GM21825 (cell line): ENCODE results near the gene SRPK2.
"Not testable (repeated sequence)": the region's sequence is repeated elsewhere in the genome, so short reads cannot be mapped to it uniquely, and the experiment has no call there.

ENCODE experiments used
- ATAC-seq: cut with Tn5 transposase; IDR thresholded peaks from one replicate; pipeline ENCODE4 v1.9.1; 2021; ENCODE audit warnings: mild to moderate bottlenecking, moderate library complexity; ENCODE audit not compliant: unreplicated experiment

SRPK2 gene

GRCh38 chr7:105345003-105345402, 43.7 kb downstream of the SRPK2 start:
- ATAC-seq, result no peak

DNA sequence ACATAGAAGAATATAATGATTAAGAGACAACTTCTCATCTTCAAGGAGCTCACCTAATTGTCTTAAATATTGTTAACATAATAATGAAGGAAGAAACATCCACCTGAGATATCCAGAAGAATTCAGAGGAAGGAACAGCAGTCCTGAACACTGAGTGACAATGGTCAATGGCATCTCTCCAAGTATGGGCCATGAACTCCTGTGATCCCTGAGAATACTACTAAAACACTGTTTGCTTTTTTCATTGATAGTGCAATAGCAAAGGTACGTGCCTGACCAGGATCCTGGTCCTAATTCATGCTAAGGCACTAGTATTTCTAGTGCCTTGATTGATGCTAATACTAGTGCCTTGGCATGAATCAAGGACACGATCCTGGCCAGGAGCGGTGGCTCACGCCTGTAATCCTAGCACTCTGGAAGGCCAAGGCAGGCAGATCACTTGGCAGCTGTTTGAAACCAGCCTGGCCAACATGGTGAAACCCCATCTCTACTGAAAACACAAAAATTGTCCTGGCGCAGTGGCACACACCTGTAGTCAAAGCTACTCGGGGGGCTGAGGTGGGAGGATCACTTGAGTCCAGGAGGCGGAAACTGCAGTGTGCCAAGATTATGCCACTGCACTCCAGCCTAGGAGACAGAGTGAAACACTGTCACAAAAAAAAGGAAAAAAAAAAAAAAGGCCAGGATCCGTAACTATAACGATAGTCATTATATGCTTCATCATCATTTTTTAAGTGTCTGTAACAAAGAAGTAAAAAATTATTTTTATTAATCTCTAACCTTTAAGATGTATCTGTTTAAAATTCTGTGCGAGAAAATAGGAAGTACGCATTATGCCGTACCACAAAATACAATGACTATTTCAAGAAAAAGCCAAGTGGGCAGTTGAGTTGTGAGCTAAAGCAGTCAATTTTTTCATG, 49.1 kb downstream of the SRPK2 start:
- ATAC-seq, result no peak

DNA sequence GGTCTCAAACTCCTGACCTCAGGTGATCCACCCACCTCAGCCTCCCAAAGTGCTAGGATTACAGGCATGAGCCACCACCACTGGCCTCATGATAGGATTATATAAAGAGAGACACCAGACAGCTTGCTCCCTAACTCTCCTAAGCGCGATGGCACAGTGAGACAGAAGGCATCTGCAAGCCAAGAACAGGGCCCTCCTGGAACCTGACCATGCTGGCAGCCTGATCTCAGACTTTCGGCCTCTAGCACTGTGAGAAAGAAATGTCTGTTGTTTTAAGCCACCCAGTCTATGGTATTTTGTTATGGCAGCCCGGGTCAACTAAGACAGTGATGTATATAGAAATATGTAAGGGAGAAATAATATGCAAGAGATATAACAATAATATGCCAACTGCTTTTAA, 51.2 kb downstream of the SRPK2 start:
- no peak for ATAC-seq

- no peak for ATAC-seq
Observed at GRCh38 chr7:105336009-105336408, 52.7 kb downstream of the SRPK2 start.

DNA sequence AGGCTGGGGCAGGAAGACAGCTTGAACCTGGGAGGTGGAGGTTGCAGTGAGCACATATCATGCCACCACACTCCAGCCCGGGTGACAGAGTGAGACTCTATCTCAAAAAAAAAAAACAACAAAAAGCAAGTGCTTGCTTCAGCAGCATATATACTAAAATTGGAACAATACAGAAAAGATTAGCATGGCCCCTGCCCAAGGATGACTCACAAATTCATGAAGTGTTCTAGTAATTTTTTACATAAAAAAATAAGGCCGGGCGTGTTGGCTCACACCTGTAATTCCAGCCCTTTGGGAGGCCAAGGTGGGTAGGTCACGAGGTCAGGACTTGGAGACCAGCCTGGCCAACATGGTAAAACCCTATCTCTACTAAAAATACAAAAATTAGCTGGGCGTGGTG, 56.1 kb downstream of the SRPK2 start:
- not testable (repeated sequence) for ATAC-seq

DNA sequence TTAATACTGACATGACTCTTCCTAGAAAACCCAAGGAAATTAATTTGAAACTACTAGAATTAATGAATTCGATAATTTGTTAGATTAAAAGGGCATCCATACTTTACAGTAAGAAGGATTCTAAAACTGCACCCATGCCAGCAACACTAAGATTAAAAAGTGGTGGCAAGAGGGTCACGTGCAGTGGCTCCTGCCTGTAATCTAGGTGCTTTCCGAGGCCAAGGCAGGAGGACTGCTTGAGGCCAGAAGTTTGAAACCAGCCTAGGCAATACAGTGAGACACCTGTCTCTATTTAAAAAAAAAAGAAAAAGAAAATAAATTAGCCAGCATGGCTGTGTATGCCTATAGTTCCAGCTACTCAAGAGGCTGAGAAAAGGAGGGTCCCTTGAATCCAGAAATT, 58.2 kb downstream of the SRPK2 start:
- ATAC-seq, result no peak

- ATAC-seq, result no peak
Observed at GRCh38 chr7:105327201-105327600, 61.5 kb downstream of the SRPK2 start.

- ATAC-seq, result peak; percentile 68
Observed at GRCh38 chr7:105325216-105325904, 63.4 kb downstream of the SRPK2 start.

- not testable (repeated sequence) for ATAC-seq
Observed at GRCh38 chr7:105324606-105325005, 64.1 kb downstream of the SRPK2 start.

DNA sequence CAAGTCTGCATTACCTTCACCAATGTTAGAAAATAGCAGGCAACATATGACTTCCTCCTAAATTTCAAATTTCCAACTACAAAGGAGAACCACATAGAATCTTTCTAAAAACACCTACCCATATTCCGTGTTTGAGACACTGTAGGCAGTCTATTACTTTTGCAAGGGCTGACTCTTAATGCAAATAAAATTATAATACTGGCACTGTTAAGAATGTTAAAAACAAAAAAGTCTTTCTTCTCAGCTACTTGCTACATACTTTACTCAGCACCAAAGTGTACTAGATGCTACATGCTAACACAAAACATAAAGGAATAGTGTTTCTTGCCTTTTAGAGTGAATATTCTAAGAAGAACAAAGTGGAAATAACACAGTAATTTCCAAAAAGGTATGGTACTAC, 65.4 kb downstream of the SRPK2 start:
- no peak for ATAC-seq

DNA sequence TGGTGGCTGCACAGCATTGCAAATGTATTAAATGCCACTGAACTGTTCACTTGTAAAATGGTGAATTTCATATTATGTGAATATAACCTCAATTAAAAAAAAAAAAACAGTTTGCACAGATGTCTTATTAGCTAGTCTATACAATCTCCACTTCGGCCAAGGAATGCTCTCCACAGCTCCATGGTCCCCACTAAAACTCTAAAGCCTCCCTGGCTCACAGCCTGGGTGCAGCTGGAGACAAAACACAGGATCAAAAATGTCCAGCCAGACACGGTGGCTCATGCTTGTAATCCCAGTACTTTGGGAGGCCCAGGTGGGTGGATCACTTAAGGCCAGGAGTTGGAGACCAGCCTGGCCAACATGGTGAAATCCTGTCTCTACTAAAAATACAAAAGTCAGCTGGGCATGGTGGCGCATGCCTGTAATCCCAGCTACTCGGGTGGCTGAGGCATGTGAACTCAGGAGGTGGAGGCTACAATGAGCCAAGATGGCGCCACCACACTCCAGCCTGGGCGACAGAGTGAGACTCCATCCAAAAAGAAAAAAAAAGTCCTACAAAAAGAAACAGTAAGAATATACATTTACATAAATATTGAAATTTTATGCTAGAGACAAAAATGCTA, 66.0 kb downstream of the SRPK2 start:
- ATAC-seq, result no peak

GRCh38 chr7:105321754-105322455, 66.8 kb downstream of the SRPK2 start:
- no peak for ATAC-seq

DNA sequence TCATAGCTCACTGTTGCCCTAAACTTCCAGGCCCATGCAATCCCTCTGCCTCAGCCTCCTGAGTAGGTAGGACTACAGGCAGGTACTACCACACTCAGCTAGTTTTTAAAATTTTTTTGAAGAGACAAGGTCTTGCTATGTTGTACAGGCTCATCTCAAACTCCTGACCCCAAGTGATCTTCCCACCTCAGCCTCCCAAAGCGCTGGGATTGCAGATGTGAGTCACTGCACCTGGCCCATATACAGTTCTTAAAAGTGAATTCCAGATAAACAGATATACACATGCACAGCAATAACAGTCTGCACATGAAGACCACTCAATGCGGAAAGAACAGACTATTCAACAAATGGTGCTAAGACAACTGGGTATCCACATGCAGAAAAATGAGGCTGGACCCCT, 67.8 kb downstream of the SRPK2 start:
- ATAC-seq, result no peak

- no peak for ATAC-seq
Observed at GRCh38 chr7:105319578-105319977, 69.1 kb downstream of the SRPK2 start.

DNA sequence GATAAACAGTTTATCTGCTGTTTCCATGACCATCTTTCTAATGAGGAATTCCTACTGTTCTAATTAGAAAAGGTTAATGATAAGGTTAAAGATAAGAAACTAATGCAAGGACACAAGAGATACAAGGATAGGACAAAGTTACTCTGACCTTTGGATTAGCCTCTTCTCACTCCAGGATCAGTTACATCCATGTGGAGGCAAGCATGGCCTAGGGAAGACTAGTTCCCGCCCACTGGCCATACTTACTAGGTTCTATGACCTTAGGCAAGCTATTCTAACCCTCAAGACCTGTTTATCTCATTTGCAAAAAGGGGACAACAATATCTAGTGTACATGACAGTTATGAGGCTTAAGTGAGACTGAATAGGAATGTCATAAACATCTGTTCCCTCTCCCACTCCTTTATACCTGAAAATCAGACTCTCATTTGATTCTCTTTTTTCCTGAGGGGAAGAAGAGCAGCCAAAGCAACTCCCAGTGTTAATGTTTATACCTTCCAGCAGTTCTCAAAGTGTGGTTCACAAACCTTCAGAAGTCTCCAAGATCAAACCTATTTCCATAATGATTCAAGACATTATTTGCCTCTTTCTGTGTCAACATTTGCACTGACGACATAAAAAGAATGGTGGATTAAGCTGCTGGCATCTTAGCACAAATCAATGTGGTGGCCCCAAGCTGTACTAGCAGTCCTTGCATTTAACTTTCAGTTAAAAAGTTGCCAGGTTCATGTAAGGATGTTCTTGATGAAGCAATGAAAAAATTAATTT, 72.0 kb downstream of the SRPK2 start:
- ATAC-seq, result no peak

GRCh38 chr7:105315357-105315756, 73.4 kb downstream of the SRPK2 start:
- no peak for ATAC-seq

- ATAC-seq, result no peak
Observed at GRCh38 chr7:105309235-105310169, 79.2 kb downstream of the SRPK2 start.

DNA sequence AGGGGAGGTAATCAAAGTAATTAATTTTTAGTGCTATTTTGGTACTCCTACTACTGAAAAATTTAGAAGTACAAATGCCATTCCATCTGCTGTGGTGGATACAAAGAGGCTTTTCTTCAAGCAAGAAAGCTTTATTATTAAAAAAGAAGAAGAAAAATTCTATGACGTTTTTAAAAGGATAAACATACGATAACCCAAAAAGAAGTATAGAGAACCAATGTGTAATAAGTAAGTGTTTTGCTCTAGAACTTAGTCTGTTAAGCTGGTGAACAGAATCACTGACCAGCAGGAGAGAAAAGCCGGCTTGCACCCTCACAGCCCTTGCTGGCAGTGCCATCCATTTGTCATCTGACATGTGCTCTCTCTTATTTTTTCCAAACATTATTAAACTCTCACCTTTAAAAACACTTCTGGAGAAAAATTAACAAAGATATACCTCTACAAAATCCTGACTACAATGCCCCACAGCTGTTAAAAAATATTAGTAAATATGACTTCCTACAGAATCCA, 81.5 kb downstream of the SRPK2 start:
- no peak for ATAC-seq

DNA sequence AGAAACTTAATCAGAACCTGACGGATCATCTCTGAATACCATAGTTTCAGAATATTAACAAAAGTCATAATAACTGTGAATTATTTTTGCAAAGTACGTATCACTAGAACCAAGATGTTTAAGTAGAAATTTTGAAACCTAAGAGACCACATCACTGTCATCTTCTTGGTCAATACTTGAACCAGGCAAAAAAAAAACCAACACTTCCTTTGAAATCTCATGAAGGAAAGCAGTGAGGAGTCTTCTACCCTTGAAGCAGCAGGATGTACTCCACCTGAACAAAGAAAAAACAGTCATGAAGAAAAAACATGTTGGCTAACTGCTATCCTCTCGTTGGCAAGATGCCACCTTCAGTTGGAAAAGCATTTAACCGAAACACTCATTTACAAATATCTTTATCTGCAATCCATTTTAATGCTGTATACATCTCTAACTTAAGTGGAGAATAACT, 82.4 kb downstream of the SRPK2 start:
- no peak for ATAC-seq
